Parathyroid adenoma (tissue), 2 donors: ENCODE measurements around the gene CAMSAP1.

ENCODE experiments used
- H2AFZ ChIP-seq: fragments of 300-600 bp; sonication (generic); one replicate; pipeline ENCODE4 v1.7.0; 2017; ENCODE audit warnings: antibody characterized with exemption, mild to moderate bottlenecking
- H3K27ac ChIP-seq: fragments of 300-600 bp; sonication (generic); one replicate; pipeline ENCODE4 v1.7.0; 2017
- H3K27me3 ChIP-seq: fragments of 300-600 bp; sonication (generic); one replicate; pipeline ENCODE4 v1.7.0; 2017; ENCODE audit warnings: low read length; ENCODE audit not compliant: control insufficient read depth, insufficient read depth
- H3K36me3 ChIP-seq: fragments of 300-600 bp; sonication (generic); one replicate; pipeline ENCODE4 v1.7.0; 2017; ENCODE audit warnings: low read length; ENCODE audit not compliant: control insufficient read depth, insufficient read depth
- H3K4me1 ChIP-seq: fragments of 300-600 bp; sonication (generic); one replicate; pipeline ENCODE4 v1.7.0; 2017; ENCODE audit warnings: control low read depth
- H3K4me2 ChIP-seq: fragments of 300-600 bp; sonication (generic); one replicate; pipeline ENCODE4 v1.7.0; 2017; ENCODE audit warnings: low read length
- H3K4me3 ChIP-seq: fragments of 300-600 bp; sonication (generic); one replicate; pipeline ENCODE4 v1.7.0; 2017; ENCODE audit warnings: low read depth, low read length
- H3K79me2 ChIP-seq: fragments of 300-600 bp; sonication (generic); one replicate; pipeline ENCODE4 v1.7.0; 2017; ENCODE audit warnings: control low read depth
- H3K9ac ChIP-seq: fragments of 300-600 bp; sonication (generic); one replicate; pipeline ENCODE4 v1.7.0; 2017; ENCODE audit warnings: mild to moderate bottlenecking
- H3K9me3 ChIP-seq: fragments of 300-600 bp; sonication (generic); one replicate; pipeline ENCODE4 v1.7.0; 2017; ENCODE audit warnings: low read length; ENCODE audit not compliant: control insufficient read depth
- TF ChIP-seq, protein P1 (sequence below): fragments of 300-600 bp; sonication (generic); IDR thresholded peaks from one replicate; pipeline ENCODE4 v1.7.0; 2017; ENCODE audit warnings: antibody characterized with exemption, mild to moderate bottlenecking
- donor health status: primary hyperparathyroidism.

CAMSAP1 gene

DNA sequence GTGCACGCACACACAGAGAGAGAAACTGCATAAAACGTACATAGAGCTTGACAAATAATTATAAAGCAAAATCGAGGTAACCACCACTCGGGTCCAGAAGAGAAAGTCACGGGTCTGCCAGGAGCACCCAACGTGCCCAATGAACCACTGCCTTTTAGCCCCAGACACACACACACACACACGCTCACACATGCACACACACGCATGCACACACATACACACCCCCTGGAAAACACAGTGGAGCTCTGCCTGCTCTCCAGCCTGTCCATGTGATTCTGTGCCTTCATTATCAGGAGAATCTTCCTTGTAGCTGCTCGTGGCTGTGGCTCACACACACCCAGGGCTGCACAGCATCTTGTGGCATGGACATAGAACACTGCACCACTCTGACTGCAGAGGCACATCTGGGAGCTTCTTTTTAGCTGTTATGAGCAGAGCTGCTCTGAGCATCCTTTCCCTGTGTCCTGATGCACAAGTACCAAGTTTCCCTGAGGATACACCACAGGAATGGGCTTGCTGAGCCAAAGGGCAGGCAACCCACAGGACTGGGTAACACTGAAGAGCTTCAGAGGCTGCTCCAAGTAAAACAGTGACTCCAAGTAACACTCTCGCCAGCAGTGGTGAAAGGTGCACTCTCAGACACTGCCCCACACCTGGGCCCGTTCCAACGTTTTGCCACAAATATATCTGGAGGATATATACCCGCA is 58.9 kb downstream of the CAMSAP1 start:
- H3K4me1 ChIP-seq: no peaks in the 10 kb centered on the region
- no peak overlapping the region for H3K27ac ChIP-seq
- H3K36me3 ChIP-seq: no peaks in the 10 kb centered on the region
- no peaks in the 10 kb centered on the region for H3K27me3 ChIP-seq
- no peak overlapping the region for H3K9ac ChIP-seq
- H3K9me3 ChIP-seq: no peaks in the 10 kb centered on the region
- TF ChIP-seq, protein P1, sequence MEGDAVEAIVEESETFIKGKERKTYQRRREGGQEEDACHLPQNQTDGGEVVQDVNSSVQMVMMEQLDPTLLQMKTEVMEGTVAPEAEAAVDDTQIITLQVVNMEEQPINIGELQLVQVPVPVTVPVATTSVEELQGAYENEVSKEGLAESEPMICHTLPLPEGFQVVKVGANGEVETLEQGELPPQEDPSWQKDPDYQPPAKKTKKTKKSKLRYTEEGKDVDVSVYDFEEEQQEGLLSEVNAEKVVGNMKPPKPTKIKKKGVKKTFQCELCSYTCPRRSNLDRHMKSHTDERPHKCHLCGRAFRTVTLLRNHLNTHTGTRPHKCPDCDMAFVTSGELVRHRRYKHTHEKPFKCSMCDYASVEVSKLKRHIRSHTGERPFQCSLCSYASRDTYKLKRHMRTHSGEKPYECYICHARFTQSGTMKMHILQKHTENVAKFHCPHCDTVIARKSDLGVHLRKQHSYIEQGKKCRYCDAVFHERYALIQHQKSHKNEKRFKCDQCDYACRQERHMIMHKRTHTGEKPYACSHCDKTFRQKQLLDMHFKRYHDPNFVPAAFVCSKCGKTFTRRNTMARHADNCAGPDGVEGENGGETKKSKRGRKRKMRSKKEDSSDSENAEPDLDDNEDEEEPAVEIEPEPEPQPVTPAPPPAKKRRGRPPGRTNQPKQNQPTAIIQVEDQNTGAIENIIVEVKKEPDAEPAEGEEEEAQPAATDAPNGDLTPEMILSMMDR: no peak
- no peaks in the 10 kb centered on the region for H3K79me2 ChIP-seq
- no peak overlapping the region for H3K4me3 ChIP-seq
- H3K4me2 ChIP-seq: no peak overlapping the region
- H2AFZ ChIP-seq: no peak overlapping the region

DNA sequence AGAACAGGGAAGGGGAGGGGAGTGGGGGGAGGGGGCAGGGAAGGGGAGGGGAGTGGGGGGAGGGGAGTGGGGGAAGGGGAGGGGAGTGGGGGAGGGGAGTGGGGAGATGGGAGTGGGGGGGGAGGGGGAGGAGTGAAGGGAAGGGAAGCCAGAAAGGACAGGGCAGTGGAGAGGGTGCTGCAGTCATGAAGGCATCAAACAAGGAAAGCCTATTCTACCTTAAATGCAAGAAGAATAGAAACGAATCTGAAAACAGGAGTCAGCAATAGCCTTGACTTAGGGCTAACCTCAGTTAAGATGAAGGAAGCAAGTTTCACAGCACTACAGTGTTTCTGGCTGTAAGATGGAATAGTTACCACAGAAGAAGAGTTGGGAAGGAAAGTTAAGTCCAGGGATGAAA is 59.5 kb downstream of the CAMSAP1 start:
- no peak overlapping the region for H3K4me3 ChIP-seq
- no peaks in the 10 kb centered on the region for H3K36me3 ChIP-seq
- H3K4me2 ChIP-seq: no peak overlapping the region
- no peak overlapping the region for H3K9ac ChIP-seq
- H2AFZ ChIP-seq: no peak overlapping the region
- no peaks in the 10 kb centered on the region for H3K9me3 ChIP-seq
- H3K27ac ChIP-seq: no peak overlapping the region
- no peaks in the 10 kb centered on the region for H3K79me2 ChIP-seq
- no peaks in the 10 kb centered on the region for H3K27me3 ChIP-seq
- TF ChIP-seq, protein P1: no peak
- no peaks in the 10 kb centered on the region for H3K4me1 ChIP-seq

DNA sequence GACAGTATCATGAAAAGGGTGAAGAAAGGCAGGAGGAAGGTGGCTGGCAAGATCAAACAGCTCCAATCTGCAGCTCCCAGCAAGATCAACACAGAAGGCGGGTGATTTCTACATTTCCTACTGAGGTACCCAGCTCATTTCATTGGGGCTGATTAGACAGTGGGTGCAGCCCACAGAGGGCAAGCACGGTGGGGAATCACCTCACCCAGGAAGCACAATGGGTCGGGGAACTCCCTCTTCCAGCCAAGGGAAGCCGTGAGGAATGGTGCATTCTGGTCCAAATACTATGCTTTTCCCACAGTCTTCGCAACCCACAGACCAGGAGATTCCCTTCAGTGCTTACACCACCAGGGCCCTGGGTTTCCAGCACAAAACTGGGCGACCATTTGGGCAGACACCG is 66.8 kb downstream of the CAMSAP1 start:
- Histone ChIP-seq H3K36me3 (no peaks in the 10 kb centered on the region), H2AFZ (no peak overlapping the region), H3K9me3 (no peaks in the 10 kb centered on the region), H3K4me3 (no peak overlapping the region), H3K4me2 (no peak overlapping the region), H3K4me1 (no peaks in the 10 kb centered on the region), H3K27me3 (no peaks in the 10 kb centered on the region), H3K79me2 (peaks cover 12% of the 10 kb centered on the region), H3K9ac (no peak overlapping the region), H3K27ac (no peak overlapping the region)
- TF ChIP-seq, protein P1: no peak

DNA sequence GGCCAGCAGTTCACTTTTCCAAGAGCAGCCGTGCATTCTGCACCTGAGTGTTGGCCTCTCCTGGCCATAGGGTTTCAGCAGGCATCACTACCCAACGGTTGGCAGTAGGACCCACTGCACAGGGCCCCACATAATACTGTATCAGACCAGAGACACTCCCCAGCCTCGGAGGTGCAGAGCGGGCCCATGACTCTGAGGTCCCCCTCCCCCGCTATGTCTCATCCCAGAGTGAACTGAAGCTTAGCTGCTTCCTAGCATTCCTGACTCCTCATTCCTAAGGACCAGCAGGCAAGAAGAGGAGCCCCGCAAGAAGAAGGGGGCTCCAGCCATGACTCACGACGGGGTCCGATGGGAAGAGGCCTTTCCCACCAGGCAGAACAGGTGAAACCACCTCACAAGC is 67.2 kb downstream of the CAMSAP1 start:
- H3K36me3 ChIP-seq: no peaks in the 10 kb centered on the region
- H2AFZ ChIP-seq: no peak overlapping the region
- H3K4me2 ChIP-seq: no peak overlapping the region
- no peak overlapping the region for H3K9ac ChIP-seq
- TF ChIP-seq, protein P1: no peak
- H3K4me1 ChIP-seq: no peaks in the 10 kb centered on the region
- H3K9me3 ChIP-seq: no peaks in the 10 kb centered on the region
- H3K27me3 ChIP-seq: no peaks in the 10 kb centered on the region
- H3K27ac ChIP-seq: no peak overlapping the region
- H3K79me2 ChIP-seq: peaks cover 12% of the 10 kb centered on the region
- no peak overlapping the region for H3K4me3 ChIP-seq

DNA sequence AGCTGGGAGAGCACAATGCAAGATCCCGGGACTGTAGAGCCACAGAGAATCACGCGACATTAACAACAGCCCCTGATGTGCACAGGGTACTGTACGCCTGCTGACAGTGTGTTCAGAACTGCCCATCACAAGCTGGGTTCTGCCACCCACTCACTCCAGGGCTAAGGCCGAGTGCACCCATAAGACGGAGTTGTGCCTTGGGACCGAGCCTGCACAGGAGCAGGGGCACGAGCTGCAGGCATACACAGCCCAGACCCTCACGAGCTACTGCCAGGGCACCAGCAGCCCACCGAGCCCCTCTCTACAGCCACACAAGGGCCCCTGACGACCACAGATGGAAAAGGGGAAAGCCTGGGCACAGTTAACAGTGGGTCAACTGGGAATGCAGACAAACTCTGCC is 67.8 kb downstream of the CAMSAP1 start:
- H3K9me3 ChIP-seq: no peaks in the 10 kb centered on the region
- TF ChIP-seq, protein P1: no peak
- no peaks in the 10 kb centered on the region for H3K36me3 ChIP-seq
- peaks cover 12% of the 10 kb centered on the region for H3K79me2 ChIP-seq
- no peaks in the 10 kb centered on the region for H3K4me1 ChIP-seq
- no peak overlapping the region for H3K27ac ChIP-seq
- no peak overlapping the region for H3K9ac ChIP-seq
- H3K27me3 ChIP-seq: no peaks in the 10 kb centered on the region
- H3K4me2 ChIP-seq: no peak overlapping the region
- H3K4me3 ChIP-seq: no peak overlapping the region
- no peak overlapping the region for H2AFZ ChIP-seq
